ENCODE results near the gene PKMYT1.

DNA sequence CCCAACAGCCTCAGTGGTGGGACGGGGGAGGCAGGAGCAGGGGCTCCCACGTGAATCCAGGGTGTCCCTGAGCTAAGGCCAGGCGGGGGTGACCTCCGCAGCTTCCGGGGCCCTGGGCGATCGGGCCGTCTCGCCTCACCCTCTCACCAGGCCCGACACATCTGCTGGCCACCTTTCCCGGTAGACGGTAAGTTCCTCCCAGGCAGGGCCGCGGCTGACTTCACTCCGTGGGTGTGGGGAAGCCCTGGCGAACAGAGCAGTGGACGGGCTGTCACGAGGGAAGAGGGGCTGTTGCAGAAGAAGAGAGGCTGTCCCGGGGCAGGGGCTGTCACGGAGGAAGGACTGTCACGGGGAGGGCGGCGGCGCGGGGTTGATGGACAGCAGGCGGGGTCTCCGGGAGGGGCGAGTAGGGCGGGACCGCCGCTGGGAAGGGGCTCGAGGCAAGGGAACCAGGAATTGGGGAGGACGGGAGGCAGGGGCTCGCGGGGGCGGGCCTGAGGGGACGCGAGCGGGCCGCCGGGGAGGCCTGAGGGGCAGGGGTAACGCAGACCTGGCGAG is 498 bp downstream of the PKMYT1 start:
- TF ChIP-seq CTCF (IDR thresholded peaks at IDR 0.05): no peak
- TF ChIP-seq POLR2A (IDR thresholded peaks at IDR 0.05): no peak

Data from right lobe of liver (tissue), 4 donors.